PC-3 (cell line): ENCODE measurements around the gene CCM2. TPM values are rescaled to one million over a fixed set of nuclear protein-coding genes. Genes with fewer than 3 reads are reported as not detected.
"Not testable (repeated sequence)": the region's sequence is repeated elsewhere in the genome, so short reads cannot be mapped to it uniquely, and the experiment has no call there.

ENCODE experiments used
- ATAC-seq: fragments of 200-7000 bp; cut with Tn5 transposase; 2 replicates; pipeline ENCODE4 v1.9.1; 2020; ENCODE audit warnings: mild to moderate bottlenecking, moderate library complexity
- BruUV-seq: library from RNA; stranded (reverse); fragments of 400-500 nt; replicated peaks from 2 replicates; lab custom pipeline; 2021; lab: Mats Ljungman, UMichigan
- CTCF ChIA-PET: fragments of 300-600 bp; sonication (Branson Sonifier 250); formaldehyde crosslinking; loops from one replicate; lab custom pipeline; 2022; ENCODE audit warnings: antibody characterized with exemption; lab: Charles Lee
- POLR2A ChIA-PET: fragments of 300-600 bp; sonication (Branson Sonifier 250); formaldehyde crosslinking; loops from one replicate; lab custom pipeline; 2022; ENCODE audit warnings: antibody characterized with exemption; ENCODE audit not compliant: unreplicated experiment; lab: Charles Lee
- DNase-seq: peaks from one replicate; pipeline ENCODE4 v3.0.0-alpha.2; 2015
- H2AFZ ChIP-seq: fragments of 300-600 bp; sonication (generic); 2 replicates; pipeline ENCODE4 v1.6.0; 2016; ENCODE audit warnings: antibody characterized with exemption, low read length
- H3F3A ChIP-seq: fragments of 300-600 bp; sonication (generic); one replicate; pipeline ENCODE4 v1.6.0; 2017; ENCODE audit warnings: antibody characterized with exemption, low read length, control low read depth, mild to moderate bottlenecking; ENCODE audit not compliant: unreplicated experiment
- H3K27ac ChIP-seq: fragments of 300-600 bp; sonication (generic); 2 replicates; pipeline ENCODE4 v1.5.1; 2016; ENCODE audit warnings: mild to moderate bottlenecking, low read length
- H3K27me3 ChIP-seq: fragments of 300-600 bp; sonication (generic); 2 replicates; pipeline ENCODE4 v1.6.1; 2016; ENCODE audit warnings: low read length, mixed read lengths
- H3K36me3 ChIP-seq: fragments of 300-600 bp; sonication (generic); 2 replicates; pipeline ENCODE4 v1.6.1; 2016; ENCODE audit warnings: low read depth, mixed run types, low read length, mixed read lengths
- H3K4me1 ChIP-seq: fragments of 300-600 bp; sonication (generic); 2 replicates; pipeline ENCODE4 v1.5.1; 2016; ENCODE audit warnings: low read length; ENCODE audit not compliant: insufficient read depth
- H3K4me2 ChIP-seq: fragments of 300-600 bp; sonication (generic); 2 replicates; pipeline ENCODE4 v1.6.0; 2016; ENCODE audit warnings: low read length
- H3K4me3 ChIP-seq: fragments of 300-600 bp; sonication (generic); 2 replicates; pipeline ENCODE4 v1.5.1; 2016; ENCODE audit warnings: mild to moderate bottlenecking, low read length, mixed read lengths
- H3K79me2 ChIP-seq: fragments of 300-600 bp; sonication (generic); 2 replicates; pipeline ENCODE4 v1.6.1; 2017; ENCODE audit warnings: low read length, mixed read lengths
- H3K9ac ChIP-seq: fragments of 300-600 bp; sonication (generic); 2 replicates; pipeline ENCODE4 v1.6.0; 2016; ENCODE audit warnings: mild to moderate bottlenecking, low read length
- H3K9me2 ChIP-seq: fragments of 300-600 bp; sonication (generic); replicated peaks from 2 replicates; pipeline ENCODE4 v1.6.1; 2016; ENCODE audit warnings: mixed run types, low read length, mixed read lengths
- H3K9me3 ChIP-seq: fragments of 300-600 bp; sonication (generic); 2 replicates; pipeline ENCODE4 v1.6.1; 2016; ENCODE audit warnings: low read length, mixed read lengths
- H4K20me1 ChIP-seq: fragments of 300-600 bp; sonication (generic); 2 replicates; pipeline ENCODE4 v1.6.1; 2016; ENCODE audit warnings: low read length, mixed read lengths
- EZH2 ChIP-seq: fragments of 300-600 bp; sonication (generic); IDR thresholded peaks from one replicate; pipeline ENCODE4 v1.6.1; 2017; ENCODE audit warnings: antibody characterized with exemption, mild to moderate bottlenecking, low read length; ENCODE audit not compliant: unreplicated experiment
- EZH2phosphoT487 ChIP-seq: fragments of 300-600 bp; sonication (generic); IDR thresholded peaks from 2 replicates; pipeline ENCODE4 v1.6.1; 2018; ENCODE audit warnings: mild to moderate bottlenecking, antibody characterized with exemption, low read length, borderline replicate concordance
- intact Hi-C: fragments of 100-400 bp; cut with micrococcal nuclease; formaldehyde crosslinking; loops from 2 replicates; pipeline ENCODE4 v1.9.0; 2023
- total RNA-seq: library from RNA; depleted of rRNA; stranded (reverse); fragments of >200 nt; gene quantifications from 2 replicates; pipeline ENCODE4 v1.2.3, GENCODE V29; 2014
- TF ChIP-seq, protein P1 (sequence below): fragments of 300-600 bp; sonication (generic); conservative IDR thresholded peaks from 2 replicates; pipeline ENCODE4 v1.5.1; 2017; ENCODE audit warnings: antibody characterized with exemption, low read depth, mild to moderate bottlenecking, low read length

Gene CCM2
- total RNA-seq, 1 experiment from 2014 or later: 56.6 TPM

GRCh38 chr7:44990109-44991023, 9.6 kb upstream of the CCM2 start:
- H3K4me3 ChIP-seq: no peak overlapping the region
- POLR2A ChIA-PET: no interaction called here
- TF ChIP-seq EZH2phosphoT487 (no peak), EZH2 (no peak)
- TF ChIP-seq, protein P1, sequence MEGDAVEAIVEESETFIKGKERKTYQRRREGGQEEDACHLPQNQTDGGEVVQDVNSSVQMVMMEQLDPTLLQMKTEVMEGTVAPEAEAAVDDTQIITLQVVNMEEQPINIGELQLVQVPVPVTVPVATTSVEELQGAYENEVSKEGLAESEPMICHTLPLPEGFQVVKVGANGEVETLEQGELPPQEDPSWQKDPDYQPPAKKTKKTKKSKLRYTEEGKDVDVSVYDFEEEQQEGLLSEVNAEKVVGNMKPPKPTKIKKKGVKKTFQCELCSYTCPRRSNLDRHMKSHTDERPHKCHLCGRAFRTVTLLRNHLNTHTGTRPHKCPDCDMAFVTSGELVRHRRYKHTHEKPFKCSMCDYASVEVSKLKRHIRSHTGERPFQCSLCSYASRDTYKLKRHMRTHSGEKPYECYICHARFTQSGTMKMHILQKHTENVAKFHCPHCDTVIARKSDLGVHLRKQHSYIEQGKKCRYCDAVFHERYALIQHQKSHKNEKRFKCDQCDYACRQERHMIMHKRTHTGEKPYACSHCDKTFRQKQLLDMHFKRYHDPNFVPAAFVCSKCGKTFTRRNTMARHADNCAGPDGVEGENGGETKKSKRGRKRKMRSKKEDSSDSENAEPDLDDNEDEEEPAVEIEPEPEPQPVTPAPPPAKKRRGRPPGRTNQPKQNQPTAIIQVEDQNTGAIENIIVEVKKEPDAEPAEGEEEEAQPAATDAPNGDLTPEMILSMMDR: no peak
- no peak overlapping the region for H3K27ac ChIP-seq
- H4K20me1 ChIP-seq: peaks cover 6% of the 10 kb centered on the region
- H2AFZ ChIP-seq: no peak overlapping the region
- H3K79me2 ChIP-seq: peaks cover 15% of the 10 kb centered on the region
- no peaks in the 10 kb centered on the region for H3K9me2 ChIP-seq
- no peaks in the 10 kb centered on the region for H3K9me3 ChIP-seq
- ATAC-seq (no peak), DNase-seq (no peak)
- H3F3A ChIP-seq: no peaks in the 10 kb centered on the region
- no peak overlapping the region for H3K9ac ChIP-seq
- peaks cover 7% of the 10 kb centered on the region for H3K36me3 ChIP-seq
- no peak overlapping the region for H3K4me2 ChIP-seq
- H3K27me3 ChIP-seq: no peaks in the 10 kb centered on the region
- BruUV-seq: no TSS peak
- CTCF ChIA-PET: no interaction called here
- intact Hi-C loops: no loop called here
- H3K4me1 ChIP-seq: peaks cover 4% of the 10 kb centered on the region; the same call in 1 of the 2 replicates

DNA sequence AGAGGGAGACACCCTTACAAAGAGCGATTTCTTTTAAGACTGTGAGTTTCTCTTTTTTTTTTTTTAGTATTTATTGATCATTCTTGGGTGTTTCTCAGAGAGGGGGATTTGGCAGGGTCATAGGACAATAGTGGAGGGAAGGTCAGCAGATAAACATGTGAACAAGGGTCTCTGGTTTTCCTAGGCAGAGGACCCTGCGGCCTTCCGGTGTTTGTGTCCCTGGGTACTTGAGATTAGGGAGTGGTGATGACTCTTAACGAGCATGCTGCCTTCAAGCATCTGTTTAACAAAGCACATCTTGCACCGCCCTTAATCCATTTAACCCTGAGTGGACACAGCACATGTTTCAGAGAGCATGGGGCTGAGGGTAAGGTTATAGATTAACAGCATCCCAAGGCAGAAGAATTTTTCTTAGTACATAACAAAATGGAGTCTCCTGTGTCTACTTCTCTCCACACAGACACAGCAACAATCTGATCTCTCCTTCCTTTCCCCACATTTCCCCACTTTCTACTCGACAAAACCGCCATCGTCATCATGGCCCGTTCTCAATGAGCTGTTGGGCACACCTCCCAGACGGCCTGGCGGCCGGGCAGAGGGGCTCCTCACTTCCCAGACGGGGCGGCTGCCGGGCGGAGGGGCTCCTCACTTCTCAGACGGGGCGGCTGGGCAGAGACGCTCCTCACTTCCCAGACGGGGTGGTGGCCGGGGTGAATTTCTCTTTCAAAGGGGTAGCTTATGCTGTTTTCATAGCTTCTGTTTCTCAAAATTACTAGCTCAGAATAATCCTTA, 7.8 kb upstream of the CCM2 start:
- H3K9me2 ChIP-seq, POLR2A ChIA-PET, CTCF ChIA-PET: not testable (repeated sequence)

DNA sequence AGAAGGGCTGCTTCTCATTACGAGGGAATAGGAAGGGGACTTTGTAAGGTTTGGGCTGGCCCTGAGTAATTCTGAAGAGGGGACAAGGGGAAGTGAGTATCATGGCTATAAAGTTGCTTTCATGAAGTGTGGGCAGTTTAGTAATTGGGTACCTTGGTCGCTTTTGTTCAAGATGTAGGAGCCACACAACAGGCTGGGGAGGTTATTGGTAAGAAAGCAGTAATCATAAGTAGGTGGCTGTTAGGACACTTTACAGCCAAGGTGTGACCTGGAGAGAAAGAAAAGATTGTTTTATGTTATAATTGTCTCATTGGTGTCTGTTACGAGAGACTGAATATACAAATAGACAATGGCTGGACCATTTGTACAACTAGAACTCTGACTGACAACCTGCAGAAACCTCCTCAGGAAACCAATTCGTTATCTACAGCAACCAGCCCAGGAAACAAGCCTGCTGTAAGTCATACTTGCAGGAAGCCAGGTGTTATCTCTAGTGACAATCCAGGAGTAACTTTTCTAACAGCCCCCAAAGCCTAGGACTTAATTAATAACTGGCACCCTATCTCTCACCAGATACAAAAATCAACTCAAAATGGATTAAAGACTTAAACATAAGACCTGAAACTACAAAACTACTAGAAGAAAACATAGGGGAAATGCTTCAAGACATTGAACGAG, 5.0 kb upstream of the CCM2 start:
- no peak overlapping the region for H2AFZ ChIP-seq
- peaks cover 13% of the 10 kb centered on the region for H3K4me1 ChIP-seq
- no peaks in the 10 kb centered on the region for H3F3A ChIP-seq
- intact Hi-C loops: loop anchor here (5.0 kb wide), 1 partner anchor 138 kb away; no protein-coding TSS in a partner anchor
- no TSS peak for BruUV-seq
- no peak overlapping the region for H3K9ac ChIP-seq
- H3K4me2 ChIP-seq: no peak overlapping the region
- POLR2A ChIA-PET: no interaction called here
- H3K27ac ChIP-seq: no peak overlapping the region
- no peaks in the 10 kb centered on the region for H4K20me1 ChIP-seq
- DNase-seq (no peak), ATAC-seq (no peak)
- no peak for TF ChIP-seq EZH2
- TF ChIP-seq EZH2phosphoT487: no peak
- TF ChIP-seq, protein P1: no peak
- H3K9me2 ChIP-seq: no peaks in the 10 kb centered on the region
- H3K79me2 ChIP-seq: no peaks in the 10 kb centered on the region
- no peaks in the 10 kb centered on the region for H3K9me3 ChIP-seq
- H3K4me3 ChIP-seq: no peak overlapping the region
- CTCF ChIA-PET: no interaction called here
- H3K36me3 ChIP-seq: no peaks in the 10 kb centered on the region
- no peaks in the 10 kb centered on the region for H3K27me3 ChIP-seq

More for the DNA sequence above, 7.8 kb upstream of the CCM2 start:
- H3K9ac ChIP-seq, H3K4me3 ChIP-seq, H3K27ac ChIP-seq, DNase-seq, H3K79me2 ChIP-seq, H3K9me3 ChIP-seq, intact Hi-C loops, H4K20me1 ChIP-seq, H3K4me2 ChIP-seq, H3K27me3 ChIP-seq, H3K36me3 ChIP-seq, H3F3A ChIP-seq, BruUV-seq, H2AFZ ChIP-seq, ATAC-seq, H3K4me1 ChIP-seq: not testable (repeated sequence)
